ENCODE data around the gene ZFAND2B.

The ZFAND2B gene

DNA sequence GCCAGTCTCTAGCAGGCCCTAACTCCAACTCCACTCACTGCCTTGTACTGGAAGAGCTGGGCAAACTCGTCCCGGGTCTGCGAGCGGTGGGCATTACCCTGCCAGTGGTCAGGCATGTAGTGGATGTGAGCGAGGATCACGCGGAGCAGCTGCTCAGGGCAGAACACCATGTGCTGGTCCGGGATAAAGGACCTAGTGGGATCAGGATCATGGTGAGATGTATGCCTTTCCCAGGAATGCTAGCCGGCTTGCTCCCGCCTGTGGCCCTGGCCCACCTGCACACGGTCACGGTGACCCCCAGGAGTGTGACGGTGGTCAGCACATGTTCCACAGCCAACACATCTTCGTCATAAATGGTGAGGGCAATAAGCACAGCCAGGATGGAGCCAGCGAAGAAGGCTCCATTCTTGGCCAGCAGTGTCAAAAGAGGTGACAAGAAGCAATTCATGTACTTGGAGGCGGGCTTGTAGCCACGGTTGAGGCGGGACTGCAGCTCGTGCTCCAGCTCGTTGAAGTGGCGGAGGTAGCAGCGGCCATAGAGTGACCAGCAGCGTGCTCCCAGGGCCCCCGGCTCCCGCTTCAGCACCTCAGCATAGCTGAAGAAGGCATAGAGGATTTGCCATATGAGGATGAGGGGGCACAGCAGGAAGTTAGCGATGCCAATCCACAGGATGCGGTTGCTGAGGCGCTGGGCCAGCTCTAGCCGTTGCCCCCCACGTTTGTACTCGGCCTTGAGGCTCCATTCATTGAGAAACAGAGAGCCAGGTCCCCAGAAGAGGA, 17.4 kb downstream of the ZFAND2B start:
- DNase-seq = no peak

GRCh38 chr2:219225350-219225749, 18.8 kb downstream of the ZFAND2B start:
- DNase-seq = no peak

- DNase-seq = no peak
These were observed 21.7 kb downstream of the ZFAND2B start for GRCh38 chr2:219228041-219228910.

DNA sequence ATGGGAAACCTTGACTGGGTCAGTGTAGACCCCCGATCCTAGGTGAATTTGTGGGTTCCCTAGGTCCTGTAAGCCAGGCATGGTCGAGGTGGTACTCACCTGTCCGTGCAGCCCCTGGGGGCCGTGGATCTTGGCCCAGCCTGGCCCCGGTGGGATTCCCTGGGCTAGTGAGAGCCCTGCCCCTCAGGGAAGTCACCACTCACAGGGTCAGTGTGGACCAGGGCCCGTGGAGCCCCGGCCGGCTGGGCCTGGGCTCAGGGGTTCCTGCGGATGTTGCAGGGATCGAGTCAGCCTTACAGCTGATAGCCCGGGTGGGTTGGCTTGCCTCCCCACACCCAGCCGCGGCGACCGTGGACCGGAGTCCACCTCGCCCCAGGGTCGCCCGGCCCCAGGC, 22.3 kb downstream of the ZFAND2B start:
- DNase-seq = no peak

DNA sequence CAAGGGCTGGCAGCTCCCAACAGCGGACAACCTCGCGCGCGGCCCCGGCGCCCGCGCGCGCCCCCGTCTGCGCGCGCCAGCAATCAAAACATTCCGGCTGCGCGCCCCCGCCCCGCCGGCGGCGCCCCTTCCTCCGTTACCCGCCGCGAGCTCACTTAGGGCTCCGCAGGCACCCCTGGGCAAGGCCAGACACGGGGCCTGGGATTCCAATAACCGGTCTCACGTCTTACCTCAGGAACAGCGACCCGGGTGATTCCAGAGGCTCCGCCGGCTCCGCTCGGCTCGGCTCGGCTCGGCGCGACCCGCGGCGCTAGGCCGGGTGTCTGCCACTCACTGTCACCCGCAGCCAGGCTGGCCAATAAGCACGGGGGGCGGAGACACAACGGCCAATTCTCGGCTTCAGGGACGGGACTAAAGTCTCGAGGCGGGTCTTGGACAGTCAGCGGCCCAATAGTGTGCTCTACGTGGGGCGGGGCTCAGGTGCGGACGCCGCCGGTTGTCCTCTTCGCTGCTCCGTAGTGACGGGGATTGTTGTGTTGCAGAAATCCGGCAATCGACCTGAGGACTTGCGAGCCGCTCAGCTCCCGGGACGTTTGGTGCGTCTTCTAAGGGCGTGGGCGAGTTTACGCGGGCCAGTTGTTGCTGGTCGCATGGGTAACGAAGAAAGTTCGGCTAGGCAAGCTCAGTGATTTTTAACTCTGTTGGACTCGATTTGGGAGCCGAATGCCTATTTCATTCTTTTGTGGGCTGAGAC, 22.9 kb downstream of the ZFAND2B start, which contains the start of the genes ANKZF1 and ATG9A:
ANKZF1 (plus strand) TSS at position 502 of the 754 bp plus-strand sequence. CDS start 452 bp downstream, outside the sequence.
ATG9A (minus strand) TSS at position 332 of the 754 bp plus-strand sequence. CDS start 1,612 bp downstream, outside the sequence.
- peak; percentile 97 for DNase-seq

- DNase-seq = peak; percentile 79
These were observed 23.5 kb downstream of the ZFAND2B start for GRCh38 chr2:219230059-219230540.

DNA sequence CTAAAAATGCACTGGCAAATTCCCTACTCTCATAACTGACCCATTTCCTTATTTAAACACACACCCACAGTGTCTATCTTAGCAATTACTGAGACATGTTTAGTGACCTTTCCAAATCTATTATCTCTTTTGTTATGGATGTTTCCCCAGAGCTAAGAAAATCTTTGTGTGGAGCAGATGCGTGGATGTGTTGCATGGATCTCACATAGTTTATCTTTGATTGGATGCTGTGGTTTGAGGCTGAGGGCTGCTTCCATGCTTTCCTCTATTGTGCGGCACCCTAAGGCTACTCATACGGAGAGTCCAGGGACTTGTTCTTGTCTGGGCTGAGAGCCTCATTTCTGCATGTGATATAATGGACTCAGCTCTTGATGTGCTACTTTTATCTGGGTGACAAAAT, 27.7 kb downstream of the ZFAND2B start:
- no peak for DNase-seq

DNA sequence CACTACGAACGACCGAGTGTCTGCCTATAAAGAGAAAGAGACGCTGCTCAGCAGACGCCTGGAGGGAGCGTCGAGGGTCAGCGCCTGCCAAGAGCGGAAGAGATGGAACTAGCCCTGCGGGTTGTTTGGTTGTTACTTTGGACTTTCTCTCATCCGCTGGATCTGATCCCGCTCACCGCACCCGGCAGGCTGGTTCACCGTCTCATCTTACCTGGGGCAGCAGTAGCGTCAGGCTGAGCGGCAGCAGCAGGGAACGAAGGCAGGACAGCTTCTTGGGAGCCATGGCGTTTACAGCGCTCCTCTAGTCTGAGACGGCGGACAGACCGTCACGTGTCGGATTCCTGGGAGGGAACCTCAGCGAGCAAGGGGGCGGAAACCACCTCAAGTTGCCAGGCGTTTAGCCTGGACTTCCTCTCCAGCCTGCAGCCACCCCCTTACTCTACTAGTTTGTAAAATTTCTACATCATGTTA, 36.7 kb downstream of the ZFAND2B start:
- DNase-seq = no peak

DNA sequence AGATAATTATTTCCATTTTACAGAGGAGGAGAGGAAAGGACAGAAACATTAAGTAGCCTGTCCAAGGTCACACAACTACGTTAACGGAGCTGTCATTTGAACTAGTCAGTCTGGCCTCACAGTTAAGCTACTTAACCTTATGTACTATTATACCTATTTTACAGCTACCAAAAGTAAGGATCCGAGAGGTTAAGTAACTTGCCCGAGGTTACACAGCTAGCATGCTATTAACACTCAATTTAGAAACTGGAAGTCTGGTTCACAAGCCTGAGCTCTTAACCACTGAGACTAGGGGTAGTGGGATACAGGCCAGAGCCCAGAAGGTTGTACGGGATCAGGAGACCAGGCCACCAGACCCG, 38.2 kb downstream of the ZFAND2B start:
- no peak for DNase-seq

DNA sequence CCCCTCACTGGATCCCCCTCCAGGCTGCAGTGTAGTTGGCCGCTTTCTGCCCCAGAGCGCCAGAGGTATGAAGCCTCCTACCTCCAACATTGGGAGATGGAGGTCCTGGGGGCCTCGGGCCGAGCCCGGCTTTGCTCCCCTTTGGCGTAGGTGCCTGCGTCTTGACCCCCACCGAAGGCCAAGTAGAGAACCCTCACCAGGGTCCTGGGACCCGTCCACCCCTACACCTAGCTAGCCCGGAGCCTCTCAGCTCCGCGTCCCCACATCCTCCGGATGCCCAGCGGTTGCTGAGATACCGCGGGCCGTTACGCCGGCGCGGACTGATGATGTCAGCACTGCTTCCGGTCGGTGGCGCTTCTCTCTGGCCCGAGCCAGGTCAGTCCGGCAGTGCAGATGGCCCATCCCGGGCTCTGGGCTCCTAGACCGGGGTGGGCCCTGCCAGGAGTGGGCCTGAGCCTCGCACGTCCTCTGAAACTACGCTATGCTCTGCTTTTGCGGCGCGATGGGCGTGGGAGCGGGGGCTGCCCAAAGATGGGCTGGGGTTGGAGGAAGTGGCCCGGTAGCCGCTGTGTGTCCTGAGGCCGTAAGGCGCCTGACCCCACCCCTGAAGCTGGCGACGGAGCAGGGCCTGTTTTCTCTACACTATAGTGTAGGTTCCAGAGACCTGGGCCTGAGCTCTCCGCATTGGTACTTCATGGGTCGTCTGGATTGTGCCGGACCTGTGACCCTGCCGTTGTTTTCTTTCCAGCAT, 38.7 kb downstream of the ZFAND2B start, which contains the start of the genes GLB1L and STK16:
GLB1L (minus strand) TSS at position 297 of the 751 bp plus-strand sequence. CDS start 1,871 bp downstream, outside the sequence.
STK16 (plus strand) TSS at position 332 of the 751 bp plus-strand sequence. CDS start 521 bp downstream, outside the sequence.
- peak; percentile 97 for DNase-seq

DNA sequence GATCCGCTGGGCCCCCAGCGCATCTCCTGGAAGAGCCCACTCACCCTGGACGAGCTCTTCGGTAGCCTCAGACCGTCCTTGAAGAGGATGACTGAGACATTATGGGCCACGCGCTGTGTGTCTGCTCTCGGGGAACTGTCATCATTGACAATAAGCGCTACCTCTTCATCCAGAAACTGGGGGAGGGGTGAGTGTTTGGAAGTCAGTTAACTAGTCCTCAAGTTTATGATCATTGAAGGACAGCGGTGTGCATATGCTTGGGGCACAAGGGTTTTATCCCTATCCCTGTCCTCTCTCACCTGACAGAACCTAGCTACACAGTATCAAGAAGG, 39.3 kb downstream of the ZFAND2B start:
- no peak for DNase-seq

- DNase-seq = no peak
These were observed 40.0 kb downstream of the ZFAND2B start for GRCh38 chr2:219246559-219246958.

DNA sequence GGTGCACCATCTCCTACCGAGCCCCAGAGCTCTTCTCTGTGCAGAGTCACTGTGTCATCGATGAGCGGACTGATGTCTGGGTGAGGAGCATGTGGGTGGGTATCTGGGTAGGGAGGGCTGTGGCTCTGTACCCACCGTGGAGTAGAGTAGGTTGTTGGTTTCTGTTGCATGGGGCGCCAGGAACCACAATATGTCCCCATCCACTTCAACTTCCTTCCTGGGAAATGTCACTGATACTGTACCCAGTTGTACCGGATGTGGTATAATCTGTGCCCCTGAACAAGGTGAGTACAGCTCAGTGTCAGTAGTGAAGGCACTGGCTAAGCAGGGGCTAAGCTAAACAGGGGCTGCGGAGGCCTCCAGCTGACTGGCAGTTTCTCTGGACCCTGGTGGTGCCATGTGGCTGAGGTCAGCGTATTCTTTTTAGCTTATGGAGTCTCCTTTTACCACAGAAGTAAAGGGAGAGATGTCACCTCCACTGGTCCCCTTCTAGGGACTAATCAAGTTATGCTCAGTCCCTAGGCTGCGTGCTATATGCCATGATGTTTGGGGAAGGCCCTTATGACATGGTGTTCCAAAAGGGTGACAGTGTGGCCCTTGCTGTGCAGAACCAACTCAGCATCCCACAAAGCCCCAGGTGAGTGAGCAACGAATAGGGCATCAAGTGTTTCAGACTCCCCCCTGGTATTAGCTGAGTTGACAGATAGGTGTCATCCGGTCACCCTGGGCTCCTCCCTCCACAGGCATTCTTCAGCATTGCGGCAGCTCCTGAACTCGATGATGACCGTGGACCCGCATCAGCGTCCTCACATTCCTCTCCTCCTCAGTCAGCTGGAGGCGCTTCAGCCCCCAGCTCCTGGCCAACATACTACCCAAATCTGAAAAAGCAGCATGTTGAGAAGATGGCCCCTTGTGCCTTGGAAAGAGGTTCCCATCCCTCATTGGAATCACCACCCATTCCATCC, 41.4 kb downstream of the ZFAND2B start:
- peak; percentile 79 for DNase-seq

DNA sequence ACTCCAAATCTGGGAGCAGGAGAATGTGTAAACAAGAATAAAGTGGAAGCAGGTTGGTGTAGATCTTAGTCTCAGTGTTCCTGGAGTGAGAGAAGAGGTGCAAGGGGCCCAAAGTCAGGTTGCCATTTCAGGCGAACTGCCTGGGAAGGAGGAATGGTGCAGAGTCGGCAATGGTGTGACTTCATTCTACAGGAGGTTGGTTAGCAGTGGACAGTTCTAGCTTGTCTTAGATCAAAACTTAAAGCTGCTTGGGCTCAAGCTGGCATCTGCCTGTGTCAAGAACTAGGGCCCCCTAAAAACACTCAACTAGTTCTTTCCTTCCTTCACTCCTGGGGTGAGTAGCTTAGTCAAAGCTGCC, 42.2 kb downstream of the ZFAND2B start:
- DNase-seq = no peak

- DNase-seq = no peak
These were observed 42.8 kb downstream of the ZFAND2B start for GRCh38 chr2:219249203-219249980.

- DNase-seq = no peak
These were observed 43.6 kb downstream of the ZFAND2B start for GRCh38 chr2:219250049-219250781.

GRCh38 chr2:219251656-219252055, 45.1 kb downstream of the ZFAND2B start:
- DNase-seq = no peak

- DNase-seq = peak; percentile 70
These were observed 45.5 kb downstream of the ZFAND2B start for GRCh38 chr2:219252084-219252483.

- DNase-seq = peak; percentile 77
These were observed 46.0 kb downstream of the ZFAND2B start for GRCh38 chr2:219252570-219252899.

Data from activated CD8-positive, alpha-beta memory T cell treated with anti-CD3 and anti-CD28 coated beads for 24 hours (primary cell).